Erythroblast (primary cell): ENCODE results near the gene SERPINA4.

Experiments
- GATA1 ChIP-seq: IDR thresholded peaks from 2 replicates; pipeline ENCODE4 v1.6.1; 2011; ENCODE audit warnings: low read depth, mild to moderate bottlenecking, control low read depth, low read length, moderate library complexity
- POLR2A ChIP-seq: IDR thresholded peaks from 2 replicates; pipeline ENCODE4 v1.6.1; 2011; ENCODE audit warnings: mild to moderate bottlenecking, low read length

GRCh38 chr14:94542111-94542810 is 19.0 kb upstream of the SERPINA4 start:
- TF ChIP-seq POLR2A (no peak), GATA1 (no peak)
